HCT116 (cell line): ENCODE measurements around the gene NSMCE1. TPM values are rescaled to one million over a fixed set of nuclear protein-coding genes. Genes with fewer than 3 reads are reported as not detected.
A peak's percentile ranks its signal among the peaks of the same experiment; 100 is the strongest.

Source experiments
- ATAC-seq: fragments of 200-7000 bp; cut with Tn5 transposase; 2 replicates; pipeline ENCODE4 v1.9.1; 2020; ENCODE audit warnings: mild to moderate bottlenecking, moderate library complexity
- BruUV-seq: library from RNA; stranded (reverse); fragments of 400-500 nt; replicated peaks from 2 replicates; lab custom pipeline; 2021; lab: Mats Ljungman, UMichigan
- CTCF ChIA-PET: fragments of 300-600 bp; sonication (Branson Sonifier 250); formaldehyde crosslinking; loops from one replicate; lab custom pipeline; 2021; ENCODE audit warnings: antibody characterized with exemption; lab: Charles Lee
- POLR2A ChIA-PET: fragments of 300-600, 350-600 bp; sonication (Branson Sonifier 250); formaldehyde crosslinking; loops from one replicate; lab custom pipeline; 2021; ENCODE audit warnings: antibody characterized with exemption; lab: Charles Lee
- RAD21 ChIA-PET, 2 experiments: fragments of 300-600 bp; sonication (Branson Sonifier 250); formaldehyde crosslinking; loops; one replicate each; lab custom pipeline; 2023; ENCODE audit warnings: low total read pairs in 2 of 2; ENCODE audit not compliant: uncharacterized antibody in 2 of 2, unreplicated experiment in 2 of 2, low non-redundant PET in 1 of 2; lab: Charles Lee
- DNase-seq: peaks from one replicate; pipeline ENCODE4 v3.0.0-alpha.2; 2010; ENCODE audit warnings: low read depth, low spot score
- H2AFZ ChIP-seq: fragments of 200-600 bp; shearing (Covaris generic), sonication (generic); 2 replicates; pipeline ENCODE4 v1.6.1; 2017; ENCODE audit warnings: low read depth, mixed run types, mixed read lengths, antibody characterized with exemption, low read length; ENCODE audit not compliant: poor library complexity, severe bottlenecking
- H3K27ac ChIP-seq: 2 replicates; pipeline ENCODE4 v1.5.1; 2012; ENCODE audit warnings: low read depth, low read length
- H3K27me3 ChIP-seq: fragments of 200-600 bp; sonication (generic); 2 replicates; pipeline ENCODE4 v1.6.1; 2016; ENCODE audit warnings: mixed run types, low read length, mixed read lengths; ENCODE audit not compliant: insufficient read depth
- H3K36me3 ChIP-seq, 2 experiments: fragments of 200-500 bp in 1 of 2; fragments of 200-600 bp in 1 of 2; sonication (Bioruptor generic) in 1 of 2; sonication (generic) in 1 of 2; 2 replicates each; pipeline versions ENCODE4 v1.5.1 to v1.6.1; 2014 to 2016; ENCODE audit warnings: low read length in 2 of 2, inconsistent platforms in 1 of 2, mixed read lengths in 1 of 2, mixed run types in 1 of 2; ENCODE audit not compliant: insufficient read depth in 2 of 2, control insufficient read depth in 1 of 2
- H3K4me1 ChIP-seq, 2 experiments: fragments of 200-600 bp in 1 of 2; sonication (generic) in 1 of 2; 2 replicates each; pipeline versions ENCODE4 v1.5.1 to v1.6.1; 2012 to 2017; ENCODE audit warnings: low read length in 2 of 2, inconsistent platforms in 1 of 2, mild to moderate bottlenecking in 1 of 2, mixed read lengths in 1 of 2, mixed run types in 1 of 2, moderate library complexity in 1 of 2; ENCODE audit not compliant: insufficient read depth in 2 of 2, control insufficient read depth in 1 of 2
- H3K4me2 ChIP-seq: fragments of 200-600 bp; sonication (generic); 2 replicates; pipeline ENCODE4 v1.6.1; 2017; ENCODE audit warnings: mixed run types, low read length, mixed read lengths
- H3K4me3 ChIP-seq, 2 experiments: fragments of 200-600 bp in 1 of 2; sonication (generic) in 1 of 2; replicated peaks in 1 of 2; 2 replicates each; pipeline ENCODE4 v1.5.1; 2011 to 2016; ENCODE audit warnings: low read length in 2 of 2, control low read depth in 1 of 2, low read depth in 1 of 2, mild to moderate bottlenecking in 1 of 2, mixed read lengths in 1 of 2, mixed run types in 1 of 2
- H3K79me2 ChIP-seq: fragments of 200-600 bp; sonication (generic); 2 replicates; pipeline ENCODE4 v1.6.1; 2017; ENCODE audit warnings: mild to moderate bottlenecking, mixed run types, low read length, moderate library complexity, mixed read lengths; ENCODE audit not compliant: insufficient read depth
- H3K9ac ChIP-seq: fragments of 200-600 bp; sonication (generic); 2 replicates; pipeline ENCODE4 v1.6.1; 2016; ENCODE audit warnings: low read length, mixed read lengths
- H3K9me2 ChIP-seq: fragments of 200-600 bp; sonication (generic), shearing (Covaris generic); 2 replicates; pipeline ENCODE4 v1.6.1; 2017; ENCODE audit warnings: mixed run types, mild to moderate bottlenecking, moderate library complexity; ENCODE audit not compliant: insufficient read depth
- H3K9me3 ChIP-seq, 2 experiments: fragments of 200-500 bp in 1 of 2; fragments of 200-600 bp in 1 of 2; sonication (Bioruptor generic) in 1 of 2; sonication (generic) in 1 of 2; 2 replicates each; pipeline ENCODE4 v1.6.1; 2014 to 2017; ENCODE audit warnings: low read length in 2 of 2, mixed read lengths in 2 of 2, inconsistent platforms in 1 of 2, low read depth in 1 of 2, mild to moderate bottlenecking in 1 of 2, mixed run types in 1 of 2, moderate library complexity in 1 of 2; ENCODE audit not compliant: control insufficient read depth in 1 of 2, insufficient read depth in 1 of 2
- H4K20me1 ChIP-seq: fragments of 200-600 bp; sonication (generic), shearing (Covaris generic); 2 replicates; pipeline ENCODE4 v1.6.1; 2017; ENCODE audit warnings: mixed run types, mild to moderate bottlenecking, moderate library complexity; ENCODE audit not compliant: insufficient read depth
- CBX3 ChIP-seq: IDR thresholded peaks from 2 replicates; pipeline ENCODE4 v1.6.1; 2012; ENCODE audit warnings: low read depth
- CEBPB ChIP-seq: IDR thresholded peaks from 2 replicates; pipeline ENCODE4 v1.6.1; 2012; ENCODE audit warnings: low read depth
- EZH2phosphoT487 ChIP-seq: fragments of 200-600 bp; IDR thresholded peaks from 2 replicates; pipeline ENCODE4 v1.6.1; 2018; ENCODE audit warnings: antibody characterized with exemption, borderline replicate concordance
- JUND ChIP-seq: IDR thresholded peaks from 2 replicates; pipeline ENCODE4 v1.6.1; 2012
- POLR2AphosphoS5 ChIP-seq: IDR thresholded peaks from 2 replicates; pipeline ENCODE4 v1.6.1; 2011; ENCODE audit warnings: mild to moderate bottlenecking, low read depth, low read length, moderate library complexity
- RAD21 ChIP-seq: IDR thresholded peaks from 2 replicates; pipeline ENCODE4 v1.6.1; 2012; ENCODE audit warnings: low read depth, mild to moderate bottlenecking
- ZNF274 ChIP-seq: fragments of 200-500 bp; sonication (Bioruptor generic); IDR thresholded peaks from 2 replicates; pipeline ENCODE4 v1.6.1; 2014; ENCODE audit warnings: mild to moderate bottlenecking, low read depth, low read length, inconsistent platforms
- intact Hi-C: fragments of 100-400 bp; cut with micrococcal nuclease; formaldehyde crosslinking; loops from 2 replicates; pipeline ENCODE4 v1.10.0; 2022
- total RNA-seq: library from RNA; stranded (reverse); gene quantifications from one replicate; pipeline ENCODE4 v1.2.1, GENCODE V29; 2021; ENCODE audit not compliant: unreplicated experiment
- TF ChIP-seq, protein P1 (sequence below), 3 experiments: fragments of 200-600 bp in 1 of 3; sonication (generic) in 1 of 3; IDR thresholded peaks in 2 of 3; conservative IDR thresholded peaks in 1 of 3; 2 replicates each; pipeline ENCODE4 v1.5.1; 2012 to 2017; ENCODE audit warnings: low read depth in 2 of 3, low read length in 2 of 3, antibody characterized with exemption in 1 of 3, borderline replicate concordance in 1 of 3, control low read depth in 1 of 3, mild to moderate bottlenecking in 1 of 3, mixed read lengths in 1 of 3, mixed run types in 1 of 3, moderate library complexity in 1 of 3; ENCODE audit not compliant: insufficient read depth in 1 of 3
- TF ChIP-seq, protein P2 (sequence below): IDR thresholded peaks from 2 replicates; pipeline ENCODE4 v1.6.1; 2012; ENCODE audit warnings: low read depth
- TF ChIP-seq, protein P3 (sequence below): IDR thresholded peaks from 2 replicates; pipeline ENCODE4 v1.6.1; 2012
- TF ChIP-seq, protein P4 (sequence below): IDR thresholded peaks from 2 replicates; pipeline ENCODE4 v1.6.1; 2011; ENCODE audit warnings: mild to moderate bottlenecking, low read length, moderate library complexity; ENCODE audit not compliant: insufficient replicate concordance; ENCODE audit errors: extremely low read depth

Gene NSMCE1
- total RNA-seq, 1 experiment from 2014 or later = 85.6 TPM

DNA sequence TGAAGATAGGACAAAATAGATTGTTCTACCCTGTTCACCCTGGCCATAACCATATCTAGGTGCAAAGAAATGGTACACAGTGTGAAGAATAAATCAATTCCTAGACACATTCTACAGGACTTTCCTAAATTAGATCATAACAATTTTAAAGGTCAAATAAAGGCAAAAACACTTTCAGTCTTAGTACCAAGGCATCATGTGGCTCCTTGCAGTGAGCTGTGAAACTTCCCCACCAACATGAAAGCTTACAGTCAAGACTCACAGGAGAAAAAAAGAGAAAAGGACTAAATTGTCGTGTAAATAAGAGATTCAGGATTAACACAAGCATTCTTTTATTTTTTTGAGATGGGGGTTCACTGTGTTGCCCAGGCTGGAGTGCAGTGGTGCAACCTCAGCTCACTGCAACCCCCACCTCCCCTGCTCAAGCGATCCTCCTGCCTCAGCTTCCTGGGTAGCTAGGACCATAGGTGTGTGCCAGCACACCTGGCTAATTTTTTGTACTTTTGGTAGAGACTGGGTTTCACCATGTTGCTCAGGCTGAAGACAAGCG lies 14.2 kb downstream of the NSMCE1 start:
- Histone ChIP-seq H2AFZ (no peak overlapping the region), H3K79me2 (no peaks in the 10 kb centered on the region; the same call in 1 of the 2 replicates), H3K27me3 (no peaks in the 10 kb centered on the region)
- ChIA-PET RAD21 (no interaction called here), CTCF (interaction anchor here (0.7 to 2.8 kb wide), 2 partner anchors 8 to 20 kb away, joined by 3 to 10 read pairs; no protein-coding TSS in a partner anchor)
- no peak for DNase-seq
- TF ChIP-seq, protein P1, sequence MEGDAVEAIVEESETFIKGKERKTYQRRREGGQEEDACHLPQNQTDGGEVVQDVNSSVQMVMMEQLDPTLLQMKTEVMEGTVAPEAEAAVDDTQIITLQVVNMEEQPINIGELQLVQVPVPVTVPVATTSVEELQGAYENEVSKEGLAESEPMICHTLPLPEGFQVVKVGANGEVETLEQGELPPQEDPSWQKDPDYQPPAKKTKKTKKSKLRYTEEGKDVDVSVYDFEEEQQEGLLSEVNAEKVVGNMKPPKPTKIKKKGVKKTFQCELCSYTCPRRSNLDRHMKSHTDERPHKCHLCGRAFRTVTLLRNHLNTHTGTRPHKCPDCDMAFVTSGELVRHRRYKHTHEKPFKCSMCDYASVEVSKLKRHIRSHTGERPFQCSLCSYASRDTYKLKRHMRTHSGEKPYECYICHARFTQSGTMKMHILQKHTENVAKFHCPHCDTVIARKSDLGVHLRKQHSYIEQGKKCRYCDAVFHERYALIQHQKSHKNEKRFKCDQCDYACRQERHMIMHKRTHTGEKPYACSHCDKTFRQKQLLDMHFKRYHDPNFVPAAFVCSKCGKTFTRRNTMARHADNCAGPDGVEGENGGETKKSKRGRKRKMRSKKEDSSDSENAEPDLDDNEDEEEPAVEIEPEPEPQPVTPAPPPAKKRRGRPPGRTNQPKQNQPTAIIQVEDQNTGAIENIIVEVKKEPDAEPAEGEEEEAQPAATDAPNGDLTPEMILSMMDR (IDR thresholded peaks at IDR 0.05 in 2 of 3, conservative IDR thresholded peaks at IDR 0.05 in 1 of 3; ENCODE audit: borderline replicate concordance in 1 of 3, insufficient read depth in 1 of 3, low read depth in 2 of 3, low read length in 2 of 3) = no peak
- no peak for TF ChIP-seq CBX3
- TF ChIP-seq CEBPB = no peak
- TF ChIP-seq, protein P2, sequence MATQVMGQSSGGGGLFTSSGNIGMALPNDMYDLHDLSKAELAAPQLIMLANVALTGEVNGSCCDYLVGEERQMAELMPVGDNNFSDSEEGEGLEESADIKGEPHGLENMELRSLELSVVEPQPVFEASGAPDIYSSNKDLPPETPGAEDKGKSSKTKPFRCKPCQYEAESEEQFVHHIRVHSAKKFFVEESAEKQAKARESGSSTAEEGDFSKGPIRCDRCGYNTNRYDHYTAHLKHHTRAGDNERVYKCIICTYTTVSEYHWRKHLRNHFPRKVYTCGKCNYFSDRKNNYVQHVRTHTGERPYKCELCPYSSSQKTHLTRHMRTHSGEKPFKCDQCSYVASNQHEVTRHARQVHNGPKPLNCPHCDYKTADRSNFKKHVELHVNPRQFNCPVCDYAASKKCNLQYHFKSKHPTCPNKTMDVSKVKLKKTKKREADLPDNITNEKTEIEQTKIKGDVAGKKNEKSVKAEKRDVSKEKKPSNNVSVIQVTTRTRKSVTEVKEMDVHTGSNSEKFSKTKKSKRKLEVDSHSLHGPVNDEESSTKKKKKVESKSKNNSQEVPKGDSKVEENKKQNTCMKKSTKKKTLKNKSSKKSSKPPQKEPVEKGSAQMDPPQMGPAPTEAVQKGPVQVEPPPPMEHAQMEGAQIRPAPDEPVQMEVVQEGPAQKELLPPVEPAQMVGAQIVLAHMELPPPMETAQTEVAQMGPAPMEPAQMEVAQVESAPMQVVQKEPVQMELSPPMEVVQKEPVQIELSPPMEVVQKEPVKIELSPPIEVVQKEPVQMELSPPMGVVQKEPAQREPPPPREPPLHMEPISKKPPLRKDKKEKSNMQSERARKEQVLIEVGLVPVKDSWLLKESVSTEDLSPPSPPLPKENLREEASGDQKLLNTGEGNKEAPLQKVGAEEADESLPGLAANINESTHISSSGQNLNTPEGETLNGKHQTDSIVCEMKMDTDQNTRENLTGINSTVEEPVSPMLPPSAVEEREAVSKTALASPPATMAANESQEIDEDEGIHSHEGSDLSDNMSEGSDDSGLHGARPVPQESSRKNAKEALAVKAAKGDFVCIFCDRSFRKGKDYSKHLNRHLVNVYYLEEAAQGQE = no peak
- no peak for TF ChIP-seq POLR2AphosphoS5
- no peak for TF ChIP-seq RAD21
- TF ChIP-seq JUND = no peak
- no peak for TF ChIP-seq EZH2phosphoT487
- TF ChIP-seq, protein P3, sequence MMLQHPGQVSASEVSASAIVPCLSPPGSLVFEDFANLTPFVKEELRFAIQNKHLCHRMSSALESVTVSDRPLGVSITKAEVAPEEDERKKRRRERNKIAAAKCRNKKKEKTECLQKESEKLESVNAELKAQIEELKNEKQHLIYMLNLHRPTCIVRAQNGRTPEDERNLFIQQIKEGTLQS = no peak
- TF ChIP-seq, protein P4, sequence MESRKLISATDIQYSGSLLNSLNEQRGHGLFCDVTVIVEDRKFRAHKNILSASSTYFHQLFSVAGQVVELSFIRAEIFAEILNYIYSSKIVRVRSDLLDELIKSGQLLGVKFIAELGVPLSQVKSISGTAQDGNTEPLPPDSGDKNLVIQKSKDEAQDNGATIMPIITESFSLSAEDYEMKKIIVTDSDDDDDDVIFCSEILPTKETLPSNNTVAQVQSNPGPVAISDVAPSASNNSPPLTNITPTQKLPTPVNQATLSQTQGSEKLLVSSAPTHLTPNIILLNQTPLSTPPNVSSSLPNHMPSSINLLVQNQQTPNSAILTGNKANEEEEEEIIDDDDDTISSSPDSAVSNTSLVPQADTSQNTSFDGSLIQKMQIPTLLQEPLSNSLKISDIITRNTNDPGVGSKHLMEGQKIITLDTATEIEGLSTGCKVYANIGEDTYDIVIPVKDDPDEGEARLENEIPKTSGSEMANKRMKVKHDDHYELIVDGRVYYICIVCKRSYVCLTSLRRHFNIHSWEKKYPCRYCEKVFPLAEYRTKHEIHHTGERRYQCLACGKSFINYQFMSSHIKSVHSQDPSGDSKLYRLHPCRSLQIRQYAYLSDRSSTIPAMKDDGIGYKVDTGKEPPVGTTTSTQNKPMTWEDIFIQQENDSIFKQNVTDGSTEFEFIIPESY = no peak
- TF ChIP-seq ZNF274 = no peak
- TF ChIP-seq, all 23 proteins: peak for 0
- H3K9me3 ChIP-seq = no peaks in the 10 kb centered on the region
- H3K36me3 ChIP-seq = peaks cover 0 to 4% of the 10 kb centered on the region in 2 experiments; a peak in 1 of 4 replicates
- no peaks in the 10 kb centered on the region for H3K9me2 ChIP-seq
- peak overlapping the region; percentile 55; the same call in 1 of the 2 replicates for H3K27ac ChIP-seq
- ATAC-seq = no peak
- H3K4me2 ChIP-seq = peak overlapping the region; percentile 78
- peak overlapping the region; percentile 28 for H3K9ac ChIP-seq
- peak overlapping the region in 1 of 2 experiments; percentile 34; a peak in 1 of 4 replicates for H3K4me3 ChIP-seq
- intact Hi-C loops = no loop called here
- H4K20me1 ChIP-seq = no peaks in the 10 kb centered on the region
- POLR2A ChIA-PET = interaction anchor here (1.0 kb wide), 1 partner anchor 14 kb away, joined by 3 read pairs; the partner anchor contains the start of gene NSMCE1
- H3K4me1 ChIP-seq = peaks cover 23 to 56% of the 10 kb centered on the region in 2 experiments
- BruUV-seq = no TSS peak
